Left ventricle myocardium superior (tissue), 1 donor: Measurements from ENCODE around the gene ELMO3. TPM values are rescaled to one million over a fixed set of nuclear protein-coding genes. Genes with fewer than 3 reads are reported as not detected.

ENCODE experiments used
- ATAC-seq: fragments of 200-7000 bp; cut with Tn5 transposase; one replicate; pipeline ENCODE4 v1.9.1; 2020; ENCODE audit warnings: mild to moderate bottlenecking, moderate library complexity
- DNase-seq: peaks from one replicate; pipeline ENCODE4 v3.0.0-alpha.2; 2020
- intact Hi-C: fragments of 100-400 bp; cut with micrococcal nuclease; formaldehyde crosslinking; loops from one replicate; pipeline ENCODE4 v1.11.0; 2022
- long read RNA-seq: library from polyadenylated mRNA; unstranded; transcript quantifications from one replicate; pipeline ENCODE4 v2.0.0, GENCODE V29; 2021
- total RNA-seq: library from RNA; stranded (reverse); fragmentation: NEBNext Ultra II Directional; extraction: Animal tissue kit (Norgen Biotek cat#: 25700); gene quantifications from one replicate; pipeline ENCODE4 v1.2.1, GENCODE V29; 2021
- donor health status: DM: no; HTN: yes; CAD: no; lungs with severe emphysema.

ELMO3 gene
- total RNA-seq = 0.79 TPM
- long read RNA-seq = 0 reads

- intact Hi-C loops = no loop called here
- ATAC-seq (peak; percentile 39), DNase-seq (no peak)
Measured at GRCh38 chr16:67199011-67199807, at the start of gene ELMO3. TSS of gene ELMO3 (plus strand) at chr16:67199131. CDS start at chr16:67199327, 196 bp downstream.

DNA sequence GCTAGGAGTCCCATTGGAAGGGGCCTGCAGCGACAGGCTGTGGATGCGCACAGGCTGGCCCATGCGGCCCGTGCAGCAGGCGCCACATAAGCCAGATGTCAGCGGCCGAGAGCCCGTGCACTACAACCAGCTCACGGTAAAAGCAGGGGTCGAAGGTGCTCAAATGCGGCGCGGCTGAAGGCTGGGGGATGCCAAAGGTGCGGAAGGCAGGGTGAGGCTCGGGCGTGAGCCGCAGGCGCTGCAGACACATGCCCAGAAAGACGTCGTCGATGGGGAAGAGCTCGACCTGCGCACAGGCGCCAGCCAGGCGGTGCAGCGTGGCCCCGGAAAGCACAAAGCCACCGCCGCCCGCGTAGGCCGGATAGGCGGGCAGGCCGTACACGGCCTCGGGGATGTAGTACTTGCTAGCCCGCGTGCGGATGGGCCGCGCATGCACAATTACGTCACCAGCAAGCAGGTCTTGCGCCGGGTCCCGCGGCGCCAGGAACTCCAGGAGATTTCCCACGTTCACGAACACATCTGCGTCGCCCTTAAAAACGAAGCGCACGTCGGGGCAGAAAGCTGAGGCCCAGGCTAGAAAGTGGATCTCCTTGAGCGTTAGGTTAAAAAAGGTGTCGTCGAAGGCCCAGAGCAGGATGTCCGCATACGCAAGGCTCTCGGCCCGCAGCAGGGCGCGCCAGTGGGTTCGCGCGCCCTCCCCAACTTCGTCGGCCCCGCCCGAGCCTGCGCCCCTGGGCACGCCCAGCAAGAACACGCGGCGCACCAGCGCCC is 49.5 kb upstream of the ELMO3 start:
- no peak for DNase-seq
- ATAC-seq = no peak
- intact Hi-C loops = no loop called here

GRCh38 chr16:67150047-67150832 is 48.7 kb upstream of the ELMO3 start:
- peak; percentile 74 for DNase-seq
- peak; percentile 66 for ATAC-seq
- intact Hi-C loops = no loop called here

- ATAC-seq = peak; percentile 84
- intact Hi-C loops = no loop called here
Measured at GRCh38 chr16:67150833-67151396, 48.0 kb upstream of the ELMO3 start, which contains the start of gene B3GNT9. TSS of gene B3GNT9 (minus strand) at chr16:67150998. CDS start at chr16:67150485, 513 bp downstream.

DNA sequence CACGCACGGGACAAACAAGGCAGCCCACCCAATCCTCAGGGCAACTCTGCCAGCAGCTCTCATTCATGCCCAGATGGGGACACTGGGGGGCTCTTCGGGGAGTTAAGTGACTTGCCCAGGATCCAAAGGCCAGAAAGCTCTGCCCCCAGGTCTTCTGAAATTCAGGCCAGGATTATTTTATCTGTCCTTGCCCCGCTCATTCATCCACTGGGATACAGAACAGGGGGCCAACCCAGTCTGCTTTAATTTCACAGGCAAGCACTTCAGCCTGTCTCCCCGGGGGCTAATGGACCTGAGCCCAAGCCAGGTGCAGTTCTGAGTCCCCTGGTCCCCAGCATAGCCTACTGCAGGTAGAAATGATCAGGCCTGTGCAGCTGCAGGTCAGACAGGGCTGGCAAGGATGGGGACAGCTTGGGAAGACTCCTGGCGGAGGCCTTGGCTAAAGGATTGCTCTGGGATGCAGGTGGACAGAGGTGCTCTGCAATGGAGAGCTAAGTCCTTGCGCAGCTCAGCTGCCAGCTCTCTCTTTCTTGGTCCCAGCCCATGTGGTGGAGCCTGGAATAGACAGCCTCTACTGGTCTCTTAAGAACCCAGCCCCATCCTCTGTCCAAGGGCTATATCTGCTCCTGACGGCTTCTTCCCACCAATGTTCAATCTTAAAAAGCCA is 47.4 kb upstream of the ELMO3 start:
- DNase-seq (no peak), ATAC-seq (no peak)
- intact Hi-C loops = no loop called here

More at GRCh38 chr16:67150833-67151396, 48.0 kb upstream of the ELMO3 start, which contains the start of gene B3GNT9:
- DNase-seq = peak; percentile 89

- no peak for DNase-seq
Measured at GRCh38 chr16:67154578-67155294, 44.2 kb upstream of the ELMO3 start.

DNA sequence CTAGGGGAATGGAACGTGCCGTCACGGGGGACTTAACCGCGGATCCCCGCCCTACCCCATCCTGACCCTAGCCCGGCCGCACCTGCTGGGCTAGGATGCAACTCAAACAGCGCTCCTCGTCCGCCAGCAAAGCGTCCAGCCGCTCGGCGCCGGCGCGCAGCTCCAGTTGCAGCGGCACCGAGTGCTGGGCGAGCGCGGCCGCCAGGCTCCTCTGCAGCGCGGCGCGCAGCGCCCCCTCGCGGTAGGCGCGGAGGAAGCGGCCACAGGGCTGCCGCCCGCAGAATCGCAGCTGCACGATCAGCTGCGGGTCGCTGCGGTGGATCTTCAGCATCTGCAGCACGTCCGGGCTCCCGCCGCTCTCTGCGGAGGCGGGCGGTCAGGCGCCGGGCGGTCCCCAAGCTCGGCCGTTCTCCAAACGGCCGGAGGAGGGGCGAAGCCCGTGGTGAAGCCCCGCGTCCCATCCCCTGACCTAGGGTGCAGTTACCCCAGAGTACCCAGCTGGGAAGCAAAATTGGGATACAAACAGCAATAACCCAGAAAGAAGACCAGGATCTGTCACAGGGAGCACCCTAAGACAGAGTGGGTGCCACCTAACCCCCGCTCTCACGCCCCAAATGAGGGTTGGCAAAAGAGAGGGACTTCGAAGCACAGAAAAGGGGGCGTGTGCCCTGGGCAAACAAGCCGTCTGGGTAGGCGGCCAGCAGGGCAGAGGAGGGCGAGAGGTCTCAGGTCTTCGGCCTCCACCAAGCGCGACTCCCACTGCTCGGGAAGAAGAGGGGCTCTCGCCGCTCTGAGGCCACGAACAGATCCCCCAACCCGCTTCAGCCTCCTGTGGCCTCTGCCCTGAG is 43.4 kb upstream of the ELMO3 start:
- DNase-seq (peak; percentile 90), ATAC-seq (peak; percentile 61)
- intact Hi-C loops = loop anchor here (5.0 kb wide), 1 partner anchor 178 kb away; no protein-coding TSS in a partner anchor

More at GRCh38 chr16:67154578-67155294, 44.2 kb upstream of the ELMO3 start:
- intact Hi-C loops = loop anchor here (5.0 kb wide), 1 partner anchor 177 kb away; no protein-coding TSS in a partner anchor
- no peak for ATAC-seq

DNA sequence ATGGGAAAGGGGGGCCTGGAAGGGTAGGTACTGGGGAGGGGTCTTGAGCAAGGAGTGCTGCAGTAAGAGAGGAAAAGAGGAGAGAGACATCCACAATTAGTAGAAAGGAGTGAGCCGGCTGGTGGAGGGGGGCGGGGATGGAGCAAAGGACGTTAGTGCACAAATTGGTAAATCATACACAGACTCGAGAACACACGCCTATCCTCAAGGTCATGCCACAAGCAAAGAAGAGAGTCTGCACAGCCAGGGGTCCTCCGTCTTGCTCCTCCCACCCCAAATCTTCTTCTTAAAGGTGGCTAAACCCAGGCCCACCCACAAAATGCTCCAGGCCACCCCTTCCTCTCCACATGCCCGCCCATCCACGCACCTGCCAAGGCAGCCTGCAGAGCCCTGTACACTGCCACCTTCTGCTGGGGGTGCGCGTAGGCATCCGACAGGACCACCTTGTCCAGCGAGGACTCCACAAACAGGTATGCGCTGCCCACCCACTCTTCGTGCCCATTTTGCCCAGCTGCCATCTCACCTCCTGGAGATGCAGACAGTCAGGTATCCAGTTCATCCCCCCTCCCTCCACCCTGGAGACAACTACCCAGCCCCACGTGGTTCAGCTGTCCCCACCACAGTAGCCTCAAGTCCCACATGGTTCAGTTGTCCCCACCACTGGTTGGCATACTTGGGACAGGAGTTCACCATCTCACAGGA is 42.6 kb upstream of the ELMO3 start:
- DNase-seq = no peak
- intact Hi-C loops = loop anchor here (5.0 kb wide), 1 partner anchor 179 kb away; no protein-coding TSS in a partner anchor
- no peak for ATAC-seq

DNA sequence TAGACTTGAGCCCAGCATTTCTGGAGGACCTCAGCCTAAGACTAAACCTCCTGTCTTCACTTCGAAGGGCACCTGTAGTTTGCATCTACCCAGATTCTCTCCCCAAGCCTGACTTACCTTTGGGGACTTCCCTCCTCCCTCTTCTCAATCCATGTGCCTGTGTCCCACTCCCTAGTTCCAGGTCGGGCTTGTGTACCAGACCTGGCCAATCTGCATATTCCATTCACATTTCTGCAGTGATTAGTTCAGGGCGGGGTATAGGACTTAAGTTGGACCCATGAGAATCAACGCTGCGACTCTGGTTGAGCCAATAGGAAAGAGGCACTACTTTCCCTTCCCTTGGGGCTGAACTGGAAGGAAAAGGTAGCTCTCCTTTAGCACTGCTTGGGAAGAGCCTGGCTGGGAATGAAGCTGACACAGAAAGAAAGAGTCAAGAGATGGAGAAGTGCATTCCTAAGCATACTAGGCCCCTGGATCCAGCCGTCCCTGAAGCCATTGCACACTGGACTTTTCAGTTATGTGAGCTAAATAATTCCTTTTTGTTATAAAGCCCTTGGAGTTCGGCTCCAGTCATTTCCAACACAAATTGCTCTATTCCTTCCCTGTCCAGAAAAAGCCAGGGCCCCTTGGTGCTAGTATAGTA is 41.7 kb upstream of the ELMO3 start:
- ATAC-seq (no peak), DNase-seq (no peak)
- intact Hi-C loops = loop anchor here (5.0 kb wide), 1 partner anchor 180 kb away; no protein-coding TSS in a partner anchor

DNA sequence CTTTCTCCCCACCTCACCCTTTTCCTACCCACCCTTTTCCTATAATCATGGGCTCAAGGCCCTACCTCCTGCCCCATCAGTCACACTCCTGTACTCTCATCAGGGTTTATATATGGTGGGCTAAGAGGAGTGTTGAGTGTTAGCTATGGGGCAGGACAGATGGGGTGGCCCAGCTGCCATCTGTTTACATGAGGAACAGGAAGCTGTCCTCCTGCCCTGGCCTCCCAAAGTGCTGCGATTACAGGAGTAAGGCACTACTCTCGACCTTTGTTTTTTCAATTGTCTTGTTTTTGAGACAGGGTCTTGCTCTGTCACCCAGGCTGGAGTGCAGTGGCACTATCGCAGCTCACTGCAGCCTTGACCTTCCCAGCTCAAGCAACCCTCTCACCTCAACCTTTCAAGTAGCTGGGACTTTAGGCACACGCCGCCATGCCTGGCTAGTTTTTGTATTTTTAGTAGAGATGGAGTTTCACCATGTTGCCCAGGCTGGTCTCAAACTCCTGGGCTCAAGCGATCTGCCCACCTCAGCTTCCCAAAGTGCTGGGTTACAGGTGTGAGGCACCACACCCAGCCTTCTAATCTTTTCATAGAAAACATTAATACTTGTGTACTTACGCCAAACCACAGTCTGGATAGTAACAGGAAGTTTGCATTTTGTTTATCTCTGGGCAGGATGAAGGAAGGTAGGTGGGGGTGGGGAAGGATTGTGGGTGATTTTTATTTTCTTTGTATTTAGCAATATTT is 40.9 kb upstream of the ELMO3 start:
- intact Hi-C loops = loop anchor here (5.0 kb wide), 1 partner anchor 181 kb away; no protein-coding TSS in a partner anchor
- ATAC-seq (no peak), DNase-seq (no peak)

GRCh38 chr16:67158637-67159600 is 40.0 kb upstream of the ELMO3 start:
- ATAC-seq (no peak), DNase-seq (peak; percentile 66)
- intact Hi-C loops = loop anchor here (5.0 kb wide), 1 partner anchor 182 kb away; no protein-coding TSS in a partner anchor

GRCh38 chr16:67161595-67162058 is 37.3 kb upstream of the ELMO3 start:
- peak; percentile 41 for ATAC-seq
- intact Hi-C loops = no loop called here
- DNase-seq = peak; percentile 80

DNA sequence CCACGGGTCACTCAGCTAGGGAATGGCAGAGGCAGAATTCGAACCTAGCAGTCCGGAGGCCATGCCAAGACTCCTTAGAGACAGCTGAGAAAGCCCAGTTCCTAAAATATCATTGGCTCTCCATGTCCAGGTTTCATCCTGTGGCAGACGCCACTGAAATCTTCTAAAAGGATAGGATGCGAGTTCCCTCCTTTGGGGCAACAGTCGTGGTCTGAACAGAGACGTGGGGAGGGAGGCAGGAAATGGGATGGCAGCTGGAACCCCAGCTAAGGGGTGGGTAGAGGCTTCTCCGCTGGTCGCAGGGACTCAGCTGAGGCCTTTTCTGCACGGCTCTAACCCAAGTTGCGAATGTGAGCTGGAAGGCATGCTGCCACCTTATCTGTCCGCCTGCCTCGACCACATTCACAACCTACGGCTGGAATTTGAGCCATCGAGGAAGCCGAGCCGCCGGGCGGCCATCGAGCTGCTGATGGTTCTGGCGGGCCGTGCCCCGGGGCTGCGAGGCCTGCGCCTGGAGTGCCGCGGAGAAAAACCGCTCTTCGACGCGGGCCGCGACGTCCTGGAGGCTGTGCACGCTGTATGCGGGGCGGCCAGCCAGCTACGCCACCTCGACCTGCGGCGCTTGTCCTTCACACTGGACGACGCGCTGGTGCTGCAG is 36.3 kb upstream of the ELMO3 start:
- no peak for DNase-seq
- no peak for ATAC-seq
- intact Hi-C loops = no loop called here
